ENCODE results near the gene RNF11. TPM values are rescaled to one million over a fixed set of nuclear protein-coding genes. Genes with fewer than 3 reads are reported as not detected.

Gene RNF11
- total and polyA plus RNA-seq, 7 donors: 44.6 to 123 (median 105) TPM

- no peak for TF ChIP-seq EP300 (IDR thresholded peaks at IDR 0.05)
- no peak for TF ChIP-seq CTCF (IDR thresholded peaks at IDR 0.05)
- no peak for TF ChIP-seq POLR2A (IDR thresholded peaks at IDR 0.05)
- no peak for TF ChIP-seq POLR2AphosphoS5 (IDR thresholded peaks at IDR 0.05)
- Histone ChIP-seq H3K27ac (no peak overlapping the region), H3K27me3 (no peaks in the 10 kb centered on the region), H3K4me3 (no peak overlapping the region), H3K4me1 (peaks cover 0 to 7% (median 0%) of the 10 kb centered on the region in 4 donors), H3K36me3 (no peaks in the 10 kb centered on the region), H3K9me3 (no peaks in the 10 kb centered on the region)
- WGBS, 2 donors: 93 to 98% methylated on average over 7 of the region's 7 CpGs
- no peak for DNase-seq
- intact Hi-C loops (cut with DNase I): no loop called here
Measured at GRCh38 chr1:51317798-51318197, 81.7 kb downstream of the RNF11 start.

DNA sequence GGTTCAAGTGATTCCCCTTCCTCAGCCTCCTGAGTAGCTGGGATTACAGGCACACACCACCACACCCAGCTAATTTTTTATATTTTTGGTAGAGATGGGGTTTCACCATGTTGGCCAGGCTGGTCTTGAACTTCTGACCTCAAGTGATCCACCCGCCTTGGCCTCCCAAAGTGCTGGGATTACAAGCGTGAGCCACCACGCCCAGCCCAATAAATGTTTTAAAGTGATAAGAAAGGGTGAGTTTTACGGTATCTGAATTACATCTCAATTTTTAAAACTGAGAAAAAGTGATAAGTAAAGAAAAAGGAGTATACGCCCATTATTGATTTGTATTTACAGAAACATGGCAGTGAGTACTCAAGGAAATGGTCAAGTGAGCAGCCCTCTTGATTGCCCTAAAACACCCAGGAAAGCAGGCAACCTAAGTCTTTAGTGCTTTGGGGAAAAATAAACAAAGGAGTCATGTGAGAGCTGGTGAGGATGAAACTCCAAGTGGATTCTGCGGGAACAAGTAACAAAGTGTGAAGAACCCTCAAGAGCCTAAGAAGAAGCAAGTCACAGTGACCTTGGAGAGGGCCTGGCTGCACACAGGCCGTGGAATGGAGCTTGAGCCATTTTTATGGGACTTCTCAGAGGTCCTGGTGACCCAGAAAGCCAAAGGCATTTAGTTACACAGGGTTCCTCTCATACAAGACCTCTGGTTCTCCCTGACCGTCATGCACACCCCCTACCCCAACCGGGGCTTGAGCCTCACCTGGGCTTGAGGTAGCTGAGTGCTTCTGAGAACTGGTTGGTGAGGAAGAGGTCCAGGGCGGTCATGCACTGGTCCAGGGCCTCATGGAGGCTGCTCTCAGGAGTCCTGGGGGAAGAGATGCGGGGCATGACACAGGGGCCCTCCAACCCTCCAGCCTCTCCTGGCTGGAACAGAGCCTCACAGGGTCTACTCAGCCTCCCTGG, 85.2 kb downstream of the RNF11 start:
- intact Hi-C loops (cut with DNase I): no loop called here
- no peaks in the 10 kb centered on the region for H3K4me1 ChIP-seq
- H3K9me3 ChIP-seq: no peaks in the 10 kb centered on the region
- TF ChIP-seq POLR2AphosphoS5 (IDR thresholded peaks at IDR 0.05): no peak
- TF ChIP-seq EP300 (IDR thresholded peaks at IDR 0.05): no peak
- no peak for TF ChIP-seq CTCF (IDR thresholded peaks at IDR 0.05)
- no peak for TF ChIP-seq POLR2A (IDR thresholded peaks at IDR 0.05)
- H3K4me3 ChIP-seq: no peak overlapping the region
- DNase-seq: no peak
- no peaks in the 10 kb centered on the region for H3K27me3 ChIP-seq
- no peaks in the 10 kb centered on the region for H3K36me3 ChIP-seq
- 51 to 82% methylated on average over 11 of the region's 11 CpGs for WGBS, 2 donors
- H3K27ac ChIP-seq: no peak overlapping the region

GRCh38 chr1:51321924-51322280, 85.8 kb downstream of the RNF11 start:
- no peaks in the 10 kb centered on the region for H3K36me3 ChIP-seq
- H3K27me3 ChIP-seq: no peaks in the 10 kb centered on the region
- intact Hi-C loops (cut with DNase I): no loop called here
- H3K4me1 ChIP-seq: no peaks in the 10 kb centered on the region
- TF ChIP-seq CTCF (IDR thresholded peaks at IDR 0.05) (no peak), POLR2A (IDR thresholded peaks at IDR 0.05) (no peak), POLR2AphosphoS5 (IDR thresholded peaks at IDR 0.05) (no peak), EP300 (IDR thresholded peaks at IDR 0.05) (no peak)
- H3K27ac ChIP-seq: no peak overlapping the region
- 93 to 96% methylated on average over 2 of the region's 2 CpGs for WGBS, 2 donors
- H3K4me3 ChIP-seq: no peak overlapping the region
- H3K9me3 ChIP-seq: no peaks in the 10 kb centered on the region
- no peak for DNase-seq

GRCh38 chr1:51322417-51323101, 86.5 kb downstream of the RNF11 start:
- intact Hi-C loops (cut with DNase I): no loop called here
- 89 to 94% methylated on average over 4 of the region's 4 CpGs for WGBS, 2 donors
- no peaks in the 10 kb centered on the region for H3K9me3 ChIP-seq

More at GRCh38 chr1:51322417-51323101, 86.5 kb downstream of the RNF11 start:
- Histone ChIP-seq H3K4me3 (no peak overlapping the region), H3K27ac (no peak overlapping the region), H3K27me3 (no peaks in the 10 kb centered on the region), H3K36me3 (no peaks in the 10 kb centered on the region), H3K4me1 (no peaks in the 10 kb centered on the region)
- no peak for TF ChIP-seq CTCF (IDR thresholded peaks at IDR 0.05)
- TF ChIP-seq POLR2A (IDR thresholded peaks at IDR 0.05): no peak
- no peak for TF ChIP-seq EP300 (IDR thresholded peaks at IDR 0.05)
- no peak for TF ChIP-seq POLR2AphosphoS5 (IDR thresholded peaks at IDR 0.05)
- DNase-seq: no peak

Other genes with a start within 250 kb of the RNF11 start
- not detected for gene C1orf185, start 134.0 kb upstream of the RNF11 start, total RNA-seq
- not detected for gene C1orf185, start 134.0 kb upstream of the RNF11 start, polyA plus RNA-seq
- 1 to 10 TPM in 1 of 4 donors, under 1 TPM in 2, not detected in 1; under 0.01 to 1.4 (median 0.14) TPM for gene TTC39A, start 94.3 kb downstream of the RNF11 start, total RNA-seq
- gene TTC39A, start 94.3 kb downstream of the RNF11 start, polyA plus RNA-seq: 10 to 100 TPM; 31.2 to 71.7 (median 65.5) TPM

All from sigmoid colon (tissue), 7 donors.